NCI-H146 (cell line): ENCODE data around the gene TNS1.
"Not testable (repeated sequence)": the region's sequence is repeated elsewhere in the genome, so short reads cannot be mapped to it uniquely, and the experiment has no call there.

Experiments used
- DNase-seq: peaks from one replicate; lab custom pipeline; 2025; lab: John Stamatoyannopoulos, UW

The TNS1 gene

GRCh38 chr2:217797661-217798069 is 205.1 kb downstream of the TNS1 start:
- peak; percentile 14 for DNase-seq

- no peak for DNase-seq
Measured at GRCh38 chr2:217797165-217797564, 205.6 kb downstream of the TNS1 start.

DNA sequence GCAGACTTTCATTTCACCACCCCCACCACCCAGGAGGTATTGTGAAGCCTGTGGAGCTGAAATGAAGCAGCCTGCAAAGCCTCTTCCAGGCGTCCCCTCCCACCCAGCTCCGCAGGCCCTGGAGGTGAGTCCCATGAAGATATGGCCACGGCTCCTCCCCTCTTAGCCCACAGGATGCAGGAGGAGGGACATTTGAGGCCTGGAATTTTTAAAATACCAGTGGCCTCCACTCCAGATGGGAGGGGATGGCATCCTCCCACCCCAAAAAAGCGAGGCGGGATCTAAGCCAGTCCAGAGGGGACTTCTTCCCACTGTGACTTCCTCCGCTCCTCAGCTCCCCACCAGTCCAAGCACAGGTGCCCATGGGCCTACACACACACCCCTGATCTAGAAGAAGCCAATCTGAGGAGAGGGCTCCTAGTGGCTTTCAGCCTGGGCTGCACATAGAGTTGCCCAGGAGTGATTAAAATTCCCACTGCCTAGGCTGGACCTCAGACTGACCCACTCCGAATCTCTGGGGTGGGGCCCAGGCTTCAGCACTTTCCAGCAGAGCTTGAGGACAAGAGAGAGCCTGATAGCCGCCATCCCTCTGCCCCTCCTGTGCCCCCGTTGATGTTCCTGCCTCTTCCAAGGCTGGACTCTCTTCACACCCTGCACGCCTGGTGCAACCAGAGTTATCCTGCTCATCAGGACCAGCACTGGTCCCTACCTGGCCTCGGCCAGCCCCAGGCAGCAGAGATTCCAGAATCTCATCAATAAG is 206.9 kb downstream of the TNS1 start:
- DNase-seq = no peak

DNA sequence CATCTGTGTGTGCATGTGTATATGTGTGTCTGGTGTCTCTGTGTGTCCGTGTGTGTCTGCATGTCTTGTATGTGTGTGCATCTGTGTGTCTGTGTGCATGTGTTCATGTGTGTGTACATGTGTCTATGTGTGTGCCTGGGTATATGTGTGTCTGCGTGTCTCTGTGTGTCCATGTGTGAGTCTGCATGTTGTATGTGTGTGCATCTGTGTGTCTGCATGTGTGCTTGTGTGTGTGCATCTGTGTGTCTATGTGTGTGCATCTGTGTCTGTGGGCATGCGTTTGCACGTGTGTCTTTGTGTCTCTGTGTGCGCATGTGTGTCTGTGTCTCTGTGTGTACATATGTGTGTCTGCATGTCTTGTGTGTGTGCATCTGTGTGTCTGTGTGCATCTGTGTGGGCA is 207.7 kb downstream of the TNS1 start:
- no peak for DNase-seq

DNA sequence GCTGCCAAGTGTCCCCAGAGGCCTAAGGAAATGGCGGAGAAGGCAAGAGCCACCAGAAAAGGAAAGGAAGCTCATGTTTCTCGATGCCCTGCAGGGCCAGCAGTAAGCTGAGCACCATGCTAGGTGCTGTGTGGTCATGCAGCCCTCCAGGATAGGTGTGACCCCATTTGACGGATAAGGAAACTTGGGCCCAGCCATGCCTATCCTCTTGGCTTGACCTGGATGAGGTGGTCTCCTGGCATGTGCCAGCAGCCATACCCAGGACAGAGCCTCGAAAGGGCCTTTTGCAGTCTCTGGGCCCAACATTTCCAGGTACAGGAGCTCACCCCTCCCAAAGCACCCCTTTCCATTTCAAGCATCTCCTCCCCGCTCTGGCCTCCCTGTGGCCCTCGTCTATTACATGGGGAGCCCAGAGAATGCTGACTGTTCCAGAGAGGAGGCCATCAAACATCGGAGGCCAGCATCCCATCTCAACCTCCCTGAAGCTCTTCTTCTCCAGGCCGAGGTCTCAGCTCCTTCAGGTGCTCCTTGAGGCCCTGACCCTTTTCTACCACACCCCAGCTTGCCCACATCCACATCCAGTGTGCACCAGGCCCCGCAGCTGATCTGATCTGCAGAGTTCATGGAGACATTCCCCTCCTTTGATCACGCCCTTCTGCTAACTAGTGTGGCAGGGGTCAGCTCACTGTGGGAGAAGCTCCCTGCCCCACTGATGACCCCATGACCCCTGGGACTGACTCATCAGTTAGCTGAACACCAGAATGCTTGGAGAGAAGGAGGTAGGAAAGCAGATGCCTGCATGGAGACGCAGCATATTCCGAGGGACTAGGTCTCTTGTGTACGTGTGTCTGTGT is 208.4 kb downstream of the TNS1 start:
- no peak for DNase-seq

DNA sequence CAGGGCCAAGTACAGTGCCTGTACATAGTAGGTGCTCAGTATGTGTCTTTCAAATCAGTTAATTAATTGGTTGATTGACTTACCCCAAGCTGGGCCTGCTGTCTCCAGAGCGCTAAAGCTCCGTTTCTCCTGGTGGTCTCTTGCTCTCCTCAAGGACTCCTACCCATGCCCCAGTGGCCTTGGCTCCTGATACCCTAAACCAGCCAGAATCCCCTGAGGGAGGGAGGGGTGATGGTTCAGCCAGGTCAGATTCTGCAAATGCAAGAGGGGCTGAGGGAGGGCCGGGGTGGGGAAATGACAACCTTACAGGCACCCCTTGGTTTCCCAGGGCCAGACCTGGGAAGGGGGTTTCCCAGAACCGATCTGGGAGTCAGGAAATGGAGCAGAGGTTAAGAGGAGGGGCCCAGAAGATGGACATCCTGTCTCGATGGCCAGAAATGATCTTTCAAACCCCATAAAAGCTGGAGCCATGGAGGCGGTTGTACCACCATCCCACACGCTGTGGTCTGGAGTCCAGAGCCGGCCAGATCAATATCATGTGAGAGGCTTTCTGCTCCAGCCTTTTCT is 209.1 kb downstream of the TNS1 start:
- DNase-seq = no peak

DNA sequence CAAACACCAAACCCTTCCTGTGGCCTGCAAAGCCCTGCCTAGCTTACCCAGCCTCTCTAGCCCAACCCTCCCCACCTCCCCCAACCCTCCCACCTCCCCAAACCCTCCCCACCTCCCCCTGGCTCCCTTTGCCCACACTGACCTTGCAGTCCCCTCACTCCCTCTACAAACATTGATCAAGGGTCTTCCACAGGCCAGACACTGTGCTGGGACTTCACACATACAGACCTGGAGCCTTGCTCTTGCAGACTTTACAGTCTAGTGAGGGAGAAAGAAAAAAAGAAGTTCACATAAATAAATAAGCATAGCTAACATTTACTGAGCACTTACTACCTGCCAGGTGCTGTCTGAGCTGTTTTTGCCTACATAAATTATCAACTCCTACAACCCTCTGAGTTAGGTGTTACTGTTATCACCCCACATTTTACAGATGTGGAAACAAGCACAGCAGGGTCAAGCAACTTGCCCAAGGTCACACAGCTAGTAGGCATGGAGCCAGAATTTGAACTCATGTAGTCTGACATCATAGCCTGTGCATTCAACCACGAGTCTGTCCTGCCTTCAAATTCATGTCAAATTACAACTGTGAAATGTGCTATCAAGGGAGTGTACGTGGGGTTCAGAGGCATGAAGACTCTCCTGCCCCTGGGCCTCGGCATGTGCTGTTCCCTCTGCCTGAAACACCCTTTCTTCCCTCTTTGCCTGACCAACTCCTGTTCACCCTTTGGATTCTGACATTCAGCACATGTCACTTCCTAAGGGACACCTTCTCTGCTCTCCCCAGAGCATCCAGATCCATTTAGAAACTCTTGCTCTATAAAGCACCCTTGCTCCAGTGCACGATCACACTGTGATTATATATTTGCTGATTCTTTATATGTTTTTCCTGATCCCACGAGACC is 209.9 kb downstream of the TNS1 start:
- no peak for DNase-seq

GRCh38 chr2:217791551-217791950 is 211.2 kb downstream of the TNS1 start:
- no peak for DNase-seq

DNA sequence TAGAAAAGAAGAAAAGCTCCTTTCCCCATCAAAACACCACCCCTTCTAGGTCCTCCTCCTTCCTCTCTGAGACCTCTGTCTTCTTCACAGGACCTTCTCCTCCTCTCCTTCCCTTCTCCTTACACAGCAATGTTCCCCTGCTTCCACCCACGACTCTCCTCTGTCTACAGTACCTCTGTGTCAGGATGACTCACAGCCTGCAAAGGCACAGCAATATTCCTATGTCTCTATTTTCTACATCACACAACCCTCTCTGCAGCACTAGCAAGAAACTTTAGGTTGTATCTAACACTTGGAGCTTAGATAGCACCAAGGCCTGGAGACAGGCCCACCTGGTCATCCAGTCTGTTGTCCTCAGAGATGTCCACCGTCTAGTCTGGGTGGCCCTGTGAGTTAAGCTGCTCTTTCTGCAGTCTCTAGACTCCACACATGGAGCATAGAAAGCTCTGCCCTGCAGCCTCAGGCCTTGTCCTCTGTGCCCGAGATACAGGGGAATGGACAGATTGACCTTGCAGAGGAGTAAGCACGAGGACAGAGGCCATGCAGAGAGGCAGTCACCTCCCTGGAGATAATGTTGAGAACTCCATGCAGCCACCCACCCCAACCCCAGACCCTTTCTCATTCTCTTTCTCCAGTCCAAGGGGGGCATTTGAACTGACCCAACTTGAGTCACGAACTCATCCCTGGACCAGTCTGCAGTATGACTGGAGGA is 212.0 kb downstream of the TNS1 start:
- no peak for DNase-seq

GRCh38 chr2:217790195-217790594 is 212.6 kb downstream of the TNS1 start:
- DNase-seq = no peak

DNA sequence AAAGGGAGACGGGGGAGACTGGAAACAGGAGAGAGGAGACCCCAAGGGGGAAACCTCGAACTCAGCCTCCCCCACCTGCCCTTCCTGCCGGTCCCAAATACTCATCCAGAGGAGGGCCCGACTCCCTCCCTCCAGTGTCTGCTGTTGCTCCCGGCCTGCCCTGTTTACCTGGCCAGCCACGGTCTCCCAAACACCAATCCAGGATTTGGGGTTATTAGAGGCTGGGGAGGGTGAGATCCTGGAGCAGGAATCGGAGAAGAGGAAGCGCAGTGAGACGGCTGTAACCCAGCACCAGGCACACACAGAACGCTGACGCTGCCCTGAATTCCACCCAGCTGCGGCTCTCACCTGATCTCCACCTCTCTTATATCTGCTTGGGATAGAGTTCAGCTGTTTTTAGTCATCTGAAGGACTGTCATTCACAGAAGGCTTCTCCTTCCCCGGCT is 213.0 kb downstream of the TNS1 start:
- DNase-seq = no peak

DNA sequence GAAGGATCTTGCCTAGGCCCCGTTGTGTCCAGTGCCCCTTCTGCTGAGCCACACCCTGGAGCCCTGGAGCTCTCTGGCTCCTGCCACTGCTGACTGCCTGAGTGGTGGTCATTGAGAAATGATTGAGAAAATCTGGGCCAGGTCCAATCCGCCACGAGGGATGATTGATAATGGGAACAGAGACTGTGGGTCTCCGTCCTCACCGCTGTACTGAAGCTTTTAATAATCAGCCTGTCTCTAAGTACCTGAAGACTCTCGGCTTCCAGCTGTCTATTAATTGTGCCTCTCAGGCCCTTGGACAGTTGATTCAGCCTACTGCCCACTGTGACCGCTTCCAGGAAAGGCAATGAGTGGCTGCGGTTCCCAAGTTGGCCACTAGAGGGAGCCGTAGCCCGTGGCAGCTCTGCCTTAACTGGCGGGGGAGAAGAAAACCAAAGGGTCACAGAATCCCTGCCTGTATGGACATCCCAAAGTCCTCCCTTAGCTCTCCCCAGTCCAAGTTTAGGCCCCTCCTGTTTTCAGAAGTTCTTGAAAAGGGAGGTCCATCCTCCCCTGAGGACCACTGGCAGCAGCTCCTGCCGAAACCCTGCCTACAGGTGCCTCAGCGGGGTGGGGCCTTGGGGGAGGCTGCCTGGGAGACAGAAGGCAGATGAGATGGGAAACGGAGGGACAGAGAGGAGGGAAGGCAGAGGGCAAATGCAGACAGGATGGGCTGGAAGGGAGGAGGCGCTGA is 213.6 kb downstream of the TNS1 start:
- peak; percentile 18 for DNase-seq

GRCh38 chr2:217788669-217789002 is 214.2 kb downstream of the TNS1 start:
- no peak for DNase-seq

DNA sequence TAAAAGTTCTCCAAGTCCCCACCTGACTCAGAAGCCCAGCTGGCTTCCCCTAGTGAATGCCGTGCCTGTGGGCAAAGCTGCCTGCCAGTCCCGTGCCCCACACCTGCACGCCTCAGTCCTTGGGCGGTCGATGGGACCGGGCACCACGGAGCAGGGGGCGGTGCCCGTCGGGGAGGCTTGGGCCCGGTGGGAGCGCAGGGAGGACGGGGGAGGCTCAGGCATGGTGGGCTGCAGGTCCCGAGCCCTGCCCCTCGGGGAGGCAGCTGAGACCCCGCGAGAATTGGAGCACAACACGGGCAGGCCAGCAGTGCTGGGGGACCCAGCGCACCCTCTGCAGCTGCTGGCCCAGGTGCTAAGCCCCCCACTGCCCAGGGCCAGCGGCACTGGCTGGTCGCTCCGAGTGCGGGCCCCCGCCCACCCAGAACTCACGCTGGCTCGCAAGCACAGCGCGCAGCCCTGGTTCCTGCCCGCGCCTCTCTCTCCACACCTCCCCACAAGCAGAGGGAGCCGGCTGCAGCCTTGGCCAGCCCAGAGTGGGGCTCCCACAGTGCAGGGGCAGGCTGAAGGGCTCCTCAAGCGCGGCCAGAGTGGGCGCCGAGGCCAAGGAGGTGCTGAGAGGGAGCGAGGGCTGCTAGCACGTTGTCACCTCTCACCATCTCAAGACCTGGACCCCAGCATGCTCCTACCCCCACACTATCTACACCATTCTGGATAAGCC is 215.5 kb downstream of the TNS1 start:
- DNase-seq = no peak

GRCh38 chr2:217786560-217786959 is 216.2 kb downstream of the TNS1 start:
- not testable (repeated sequence) for DNase-seq

DNA sequence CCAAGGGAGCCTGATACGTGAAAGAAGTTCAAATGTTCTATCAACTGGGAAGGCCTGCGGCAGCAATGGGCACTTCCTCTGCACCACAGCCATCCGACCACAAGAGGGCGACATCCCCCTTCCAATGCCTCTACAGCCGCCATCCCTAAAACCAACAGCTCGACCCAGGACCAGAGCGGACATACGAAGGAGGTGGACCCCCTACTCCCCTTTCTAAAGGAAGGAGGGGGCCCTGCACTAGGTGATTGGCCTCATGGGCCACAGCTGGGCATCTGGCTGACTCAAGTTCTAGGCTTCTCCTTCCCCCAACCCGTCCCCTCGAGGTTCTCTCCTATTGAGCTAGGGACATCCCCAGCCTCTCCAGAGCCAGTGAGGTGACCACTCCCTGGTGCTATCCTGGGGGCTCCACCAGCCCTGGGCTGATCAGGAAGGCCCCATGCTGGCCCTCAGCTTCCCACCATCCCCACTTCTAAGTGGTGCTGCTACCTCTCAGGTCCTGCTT is 217.2 kb downstream of the TNS1 start:
- DNase-seq = peak; percentile 21

- no peak for DNase-seq
Measured at GRCh38 chr2:217784996-217785543, 217.7 kb downstream of the TNS1 start.

DNA sequence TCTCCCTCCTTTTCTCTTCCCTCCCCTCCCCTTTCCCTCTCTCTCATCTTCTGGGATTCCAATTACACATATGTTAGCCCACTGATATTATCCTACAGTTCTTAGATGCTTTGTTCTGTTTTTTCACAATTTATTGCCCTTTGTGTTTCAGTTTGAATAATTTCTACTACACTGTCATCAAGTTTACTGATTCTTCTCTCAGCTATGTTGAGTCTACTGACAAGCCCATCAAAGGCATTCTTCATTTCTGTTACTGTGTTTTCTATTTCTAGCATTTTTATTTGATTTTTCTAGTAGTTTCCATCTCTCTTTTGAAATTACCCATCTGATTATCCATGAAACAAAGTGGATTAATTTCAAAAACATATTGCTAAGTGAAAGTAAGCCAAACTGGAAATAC is 219.6 kb downstream of the TNS1 start:
- no peak for DNase-seq

GRCh38 chr2:217777906-217778305 is 224.9 kb downstream of the TNS1 start:
- no peak for DNase-seq
